Epidermal melanocyte (primary cell): ENCODE measurements around the gene OCSTAMP.

ENCODE experiments used
- DNase-seq: peaks from one replicate; pipeline ENCODE4 v3.0.0; 2011; ENCODE audit warnings: low spot score; ENCODE audit not compliant: insufficient read length

The OCSTAMP gene

DNA sequence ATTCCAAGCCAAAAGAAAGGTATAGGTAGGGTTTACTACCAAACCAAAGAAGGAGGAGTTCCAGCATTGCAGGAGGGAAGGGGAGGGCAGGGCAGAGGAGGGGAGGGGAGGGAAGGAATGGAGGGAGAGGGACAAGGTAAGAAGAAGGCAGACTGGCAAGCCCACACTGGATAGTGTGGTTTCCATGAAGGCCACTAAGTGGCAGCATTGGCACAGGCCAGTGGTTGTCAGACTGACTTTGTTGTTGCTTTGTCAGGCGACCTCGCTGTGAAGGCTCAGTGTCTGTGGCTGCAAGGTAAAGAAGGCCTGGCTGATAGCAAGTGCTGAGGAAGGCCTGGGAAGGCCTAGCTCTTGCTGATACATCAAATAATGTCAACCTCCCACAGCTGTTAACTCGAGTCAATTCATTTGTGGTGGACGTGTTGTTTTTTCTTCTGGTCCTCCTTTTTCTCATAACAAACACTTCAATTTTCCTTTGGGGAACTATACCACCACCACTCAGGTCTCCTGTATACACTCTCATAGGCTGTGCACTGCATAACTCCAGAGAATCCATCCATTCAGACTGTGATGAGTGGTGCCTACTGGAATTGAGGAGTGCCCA lies 29.4 kb downstream of the OCSTAMP start:
- no peak for DNase-seq

DNA sequence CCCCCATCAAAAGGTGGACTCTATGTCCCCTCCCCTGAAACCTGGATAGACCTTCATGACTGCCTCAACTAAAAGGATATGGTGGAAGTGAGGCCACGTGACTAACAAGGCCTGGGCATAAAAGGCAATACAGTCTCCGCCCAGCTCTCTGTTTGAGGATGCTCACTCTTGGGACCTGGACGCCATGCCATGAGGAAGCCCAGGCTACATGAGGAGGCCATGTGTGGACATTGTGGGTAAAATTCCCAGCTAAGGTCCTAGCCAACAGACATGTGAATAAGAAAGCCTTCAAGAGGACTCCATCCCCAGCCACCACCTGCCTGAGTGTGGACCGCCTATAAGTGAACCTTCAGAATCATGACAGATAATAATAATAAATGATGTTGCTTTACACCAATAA lies 29.9 kb downstream of the OCSTAMP start:
- DNase-seq = no peak

DNA sequence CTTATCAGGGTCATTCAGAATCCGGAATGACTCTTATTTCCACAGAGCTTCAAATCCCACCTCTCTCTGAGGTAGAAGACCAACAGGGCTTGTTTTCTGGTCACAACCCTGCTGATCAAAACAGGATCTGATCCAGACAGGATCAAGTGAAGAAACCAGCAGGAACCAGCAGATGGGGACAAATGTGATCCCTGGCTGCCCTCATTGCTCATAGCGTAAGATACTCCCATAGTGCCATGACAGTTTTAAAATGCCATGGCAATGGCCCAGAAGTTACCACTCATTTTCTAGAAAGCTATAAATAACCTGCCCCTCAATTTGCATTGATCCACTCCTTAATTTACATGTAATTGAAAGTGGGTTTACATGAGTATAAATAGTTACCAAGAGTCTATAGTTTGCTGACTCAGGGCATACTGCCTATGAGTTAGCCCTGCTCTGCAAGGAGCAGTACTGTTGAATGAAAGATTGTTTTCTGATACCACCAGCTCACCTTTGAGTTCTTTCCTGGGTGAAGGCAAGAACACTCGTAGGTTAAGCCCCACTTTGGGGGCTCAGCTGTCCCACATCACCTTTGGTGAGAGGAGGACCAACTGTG lies 30.9 kb downstream of the OCSTAMP start:
- no peak for DNase-seq

DNA sequence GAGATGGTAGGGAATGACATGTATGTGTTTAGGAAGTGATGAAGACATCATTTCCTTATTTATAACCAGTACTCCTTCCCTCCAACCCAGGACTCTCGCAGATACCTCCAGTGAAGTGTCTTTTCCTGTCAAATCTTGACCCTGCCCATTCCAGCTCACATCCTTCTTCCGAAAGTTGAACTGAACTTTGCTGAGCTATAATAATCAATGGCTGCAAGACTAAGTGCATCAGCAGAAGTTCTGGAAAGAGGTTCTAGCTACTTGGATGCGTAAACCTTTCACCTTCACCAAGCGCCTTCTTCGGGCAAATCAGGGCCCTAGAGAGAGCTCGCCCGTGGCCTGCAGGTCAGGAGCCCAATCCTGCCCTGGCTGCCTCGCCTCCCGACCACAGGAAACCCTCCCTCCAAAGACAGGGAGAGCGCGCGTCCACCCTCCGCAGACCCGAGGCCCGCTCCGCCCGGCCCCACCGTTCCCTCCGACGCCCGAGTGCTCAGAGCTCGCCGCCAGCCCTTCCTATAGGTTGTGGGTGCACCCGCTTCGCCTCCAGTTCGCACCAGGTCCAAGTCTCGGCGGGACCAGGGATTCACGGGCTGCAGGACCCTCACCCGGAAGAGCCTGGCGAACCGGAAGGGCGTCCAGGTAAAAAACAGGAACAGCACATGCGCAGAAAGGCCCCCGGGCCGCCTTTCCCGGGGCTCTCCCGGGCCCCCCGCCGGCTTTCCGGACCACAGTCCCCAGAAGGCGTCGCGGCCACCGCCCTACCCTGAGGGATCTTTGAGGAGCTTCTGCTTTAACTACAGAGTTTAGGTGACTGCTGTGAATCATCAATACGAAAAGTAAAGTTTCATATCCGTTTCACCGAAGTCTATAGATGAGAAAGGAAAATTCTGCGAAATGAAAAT lies 37.3 kb downstream of the OCSTAMP start, which contains the start of gene ZNF334:
Gene ZNF334, minus strand, starts transcription at position 617 of the 902 bp plus-strand sequence. CDS start 1,457 bp downstream, outside the sequence.
- no peak for DNase-seq

DNA sequence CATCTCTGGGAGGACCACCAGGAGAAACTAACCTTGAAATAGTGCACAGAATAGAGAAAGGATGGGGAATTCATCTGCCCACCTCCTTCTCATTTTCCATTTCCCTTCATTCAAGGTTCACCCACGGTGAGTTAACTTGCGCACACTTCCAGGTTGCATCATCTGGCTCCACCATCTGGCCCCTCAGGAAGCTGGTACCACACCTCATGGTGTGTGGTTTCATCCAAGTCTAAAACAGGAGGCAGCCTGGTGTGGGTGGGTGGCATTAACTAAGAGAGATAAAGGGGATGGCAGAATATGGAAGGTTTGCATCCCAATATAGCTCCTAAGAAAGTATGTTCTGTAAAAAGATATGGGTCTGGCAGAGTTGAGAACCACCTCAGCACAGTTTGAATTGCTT lies 40.9 kb downstream of the OCSTAMP start:
- no peak for DNase-seq

DNA sequence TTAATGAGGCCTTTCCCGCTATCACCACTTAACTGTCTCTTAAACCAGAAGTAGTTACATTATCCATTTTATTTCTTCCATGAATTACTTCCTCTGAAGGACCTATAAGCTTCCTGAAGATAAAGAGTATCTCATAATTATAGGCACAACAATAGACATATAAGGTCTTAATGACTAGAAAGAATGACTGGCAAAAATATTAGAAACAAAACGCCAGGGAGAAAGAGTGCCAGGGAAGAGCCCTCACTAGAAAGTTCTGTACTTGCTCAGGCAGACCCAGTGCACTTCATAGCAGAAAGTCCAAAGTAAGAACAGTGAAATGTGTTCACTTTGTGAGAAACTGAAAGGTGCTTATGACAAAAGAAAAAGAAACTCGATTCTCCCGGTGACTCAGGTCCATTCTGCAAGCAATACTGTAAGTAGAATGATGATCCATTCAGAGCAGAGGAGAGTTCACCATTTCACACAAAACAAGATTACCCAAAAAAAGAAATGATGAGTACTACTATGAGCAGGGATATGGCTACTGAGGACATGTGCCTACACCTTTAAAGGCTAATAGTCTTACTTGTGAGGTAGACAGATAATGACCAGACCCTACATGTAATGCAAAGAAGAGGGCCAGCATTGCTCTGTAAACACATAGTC lies 42.6 kb downstream of the OCSTAMP start:
- DNase-seq = no peak

DNA sequence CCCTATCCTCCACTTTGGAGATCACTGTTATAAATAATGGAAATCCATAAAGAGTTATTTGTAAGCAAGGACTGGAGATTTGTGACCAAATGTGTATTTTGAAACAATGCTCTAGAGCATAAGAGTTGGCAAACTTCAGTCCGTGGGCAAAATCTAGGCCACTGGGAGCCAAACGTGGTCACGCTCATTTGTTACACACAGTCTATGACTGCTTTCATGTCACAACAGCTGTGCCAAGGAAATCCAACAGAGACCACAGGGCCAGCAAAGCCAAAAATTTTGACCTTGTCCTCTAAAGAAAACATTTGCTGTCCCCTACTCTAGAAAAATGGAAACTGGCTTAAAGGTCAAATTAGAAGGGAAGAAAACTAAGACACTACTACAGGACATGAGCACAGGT lies 44.9 kb downstream of the OCSTAMP start:
- no peak for DNase-seq

DNA sequence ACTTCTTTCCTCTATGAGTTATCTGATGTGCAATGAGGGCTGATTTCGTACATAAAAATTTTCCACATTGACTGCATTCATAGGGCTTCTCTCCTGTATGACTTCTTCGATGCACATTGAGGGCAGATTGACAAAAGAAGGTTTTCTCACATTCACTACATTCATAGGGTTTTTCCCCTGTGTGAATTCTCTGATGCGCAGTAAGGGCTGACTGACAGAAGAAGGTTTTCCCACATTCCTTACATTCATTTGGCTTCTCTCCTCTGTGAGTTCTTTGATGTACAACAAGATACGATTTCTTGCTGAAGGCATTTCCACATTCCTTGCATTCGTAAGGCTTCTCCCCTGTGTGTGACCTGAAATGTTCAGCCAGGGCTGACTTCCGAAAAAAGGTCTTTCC lies 48.5 kb downstream of the OCSTAMP start:
- no peak for DNase-seq

DNA sequence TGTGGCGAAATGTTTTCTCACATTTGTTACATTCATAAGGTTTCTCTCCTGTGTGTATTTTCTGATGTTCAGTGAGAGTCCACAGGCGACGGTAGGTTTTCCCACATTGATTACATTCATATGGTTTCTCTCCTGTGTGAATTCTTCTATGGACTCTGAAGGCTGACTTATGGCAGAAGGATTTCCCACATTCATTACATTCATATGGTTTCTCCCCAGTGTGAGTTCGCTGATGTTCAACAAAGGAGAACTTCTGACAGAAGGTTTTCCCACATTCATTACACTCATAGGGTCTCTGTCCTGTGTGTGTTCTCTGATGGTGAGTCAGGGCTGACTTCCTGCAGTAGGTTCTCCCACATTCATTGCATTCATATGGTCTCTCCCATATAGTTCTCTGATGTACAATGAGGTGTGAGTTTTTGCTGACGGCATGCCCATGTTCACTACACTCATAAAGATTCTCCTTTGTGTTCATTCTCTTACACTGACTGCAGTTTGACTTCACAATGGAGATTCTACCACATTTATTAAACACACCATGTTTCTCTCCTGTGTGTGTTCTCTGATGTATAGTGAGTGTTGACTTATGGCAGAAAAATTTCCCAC lies 49.0 kb downstream of the OCSTAMP start:
- DNase-seq = no peak

DNA sequence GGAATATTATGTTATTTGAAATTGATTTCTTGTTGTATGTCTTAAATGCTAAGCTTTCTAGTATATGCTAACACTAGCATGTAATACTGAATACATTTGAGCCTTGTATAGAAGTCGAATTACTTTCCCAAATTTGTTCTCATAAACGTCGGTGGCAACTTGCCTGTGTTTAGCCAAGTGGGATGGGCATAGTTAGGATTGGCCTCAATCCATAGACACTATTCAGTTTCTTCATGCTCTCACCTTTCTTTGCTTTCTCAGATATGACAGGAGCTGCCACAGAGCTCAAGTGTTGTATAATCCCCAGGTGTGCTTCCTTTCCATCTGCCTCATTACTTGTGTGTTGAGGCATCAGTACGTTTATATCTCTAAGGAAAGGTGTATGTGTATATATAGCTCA lies 56.4 kb downstream of the OCSTAMP start:
- DNase-seq = no peak

DNA sequence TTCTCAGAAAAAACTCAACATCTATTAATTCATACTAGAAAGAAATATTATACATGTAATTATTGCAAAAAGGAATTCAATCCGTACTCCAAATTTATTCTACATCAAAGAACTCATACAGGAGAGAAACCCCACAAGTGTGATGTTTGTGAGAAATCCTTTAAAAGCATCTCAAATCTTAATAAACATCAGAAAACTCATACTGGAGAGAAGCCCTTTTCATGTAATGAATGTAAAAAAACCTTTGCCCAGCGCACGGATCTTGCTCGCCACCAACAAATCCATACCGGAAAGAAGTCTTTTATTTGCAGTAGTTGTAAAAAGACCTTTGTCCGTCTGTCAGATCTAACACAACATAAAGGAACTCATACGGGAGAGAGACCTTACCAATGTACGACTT lies 59.1 kb downstream of the OCSTAMP start:
- DNase-seq = no peak
